ENCODE measurements around the gene CRYBA1.
A peak's percentile ranks its signal among the peaks of the same experiment; 100 is the strongest.
"Not testable (repeated sequence)": the region's sequence is repeated elsewhere in the genome, so short reads cannot be mapped to it uniquely, and the experiment has no call there.

CRYBA1 gene

DNA sequence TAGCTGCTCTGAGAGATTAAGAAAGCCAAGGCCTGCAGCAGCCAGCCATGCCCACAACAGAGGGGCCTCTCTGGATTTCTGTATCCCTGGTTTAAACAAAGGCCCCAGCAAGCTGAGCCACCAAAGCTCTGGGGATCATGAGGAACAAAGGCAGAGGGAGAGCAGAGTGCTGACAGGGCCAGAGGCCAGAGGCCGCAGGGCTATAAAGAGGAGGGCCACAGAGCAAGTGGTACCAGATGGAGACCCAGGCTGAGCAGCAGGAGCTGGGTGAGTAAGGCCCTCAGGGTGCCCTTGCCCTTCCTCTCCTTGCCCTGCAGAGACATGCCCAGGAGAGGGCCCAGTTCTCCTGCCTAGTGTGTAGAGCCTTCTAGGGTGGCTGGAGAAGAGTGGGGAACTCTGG is at the start of gene CRYBA1:
CRYBA1 (plus strand) TSS at position 232 of the 400 bp plus-strand sequence; CDS start at position 237, 5 bp downstream.
- no peak for DNase-seq

- no peak for DNase-seq
These were observed 49.0 kb upstream of the CRYBA1 start for GRCh38 chr17:29197516-29198272.

GRCh38 chr17:29204068-29204804 is 42.4 kb upstream of the CRYBA1 start:
- DNase-seq = not testable (repeated sequence)

DNA sequence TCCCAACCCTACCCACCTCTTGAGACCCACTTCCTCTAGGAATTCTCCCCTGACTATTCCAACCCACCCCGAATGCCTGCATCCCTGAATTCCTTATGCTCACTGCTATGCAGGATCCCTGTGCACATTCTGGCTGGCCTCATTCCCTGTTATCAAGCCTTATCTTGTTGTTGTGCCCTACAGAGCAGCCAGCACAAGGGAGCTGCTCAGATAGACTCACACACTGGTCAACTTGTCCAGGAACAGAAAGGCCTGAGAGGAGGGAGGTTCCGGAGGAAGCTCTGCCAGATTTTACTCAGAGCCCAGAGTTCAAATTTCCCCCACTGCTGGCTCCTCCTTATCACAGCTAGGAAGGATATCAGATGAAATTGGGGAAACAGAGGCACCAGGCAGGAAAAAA is 41.6 kb upstream of the CRYBA1 start:
- DNase-seq = no peak

- DNase-seq = no peak
These were observed 38.7 kb upstream of the CRYBA1 start for GRCh38 chr17:29207975-29208374.

DNA sequence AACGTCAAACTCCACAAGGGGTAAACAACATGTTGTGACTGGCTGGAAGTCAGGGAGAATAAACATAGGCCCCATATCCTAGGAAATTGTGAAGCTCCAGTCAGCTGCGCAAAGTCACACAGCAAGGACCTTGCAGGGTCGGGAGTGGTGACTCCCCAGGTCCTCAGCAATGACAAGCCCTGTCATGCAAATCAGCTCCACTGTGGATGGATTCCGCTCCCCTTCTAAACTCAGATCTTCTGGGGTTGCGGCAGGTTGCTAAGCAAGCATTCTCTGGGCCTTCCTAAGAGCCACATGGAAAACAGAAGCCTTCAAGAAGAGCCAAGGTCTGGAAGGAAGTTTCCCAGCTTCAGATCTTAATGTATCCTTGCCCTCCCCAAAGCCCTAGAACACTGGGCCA is 37.6 kb upstream of the CRYBA1 start:
- no peak for DNase-seq

DNA sequence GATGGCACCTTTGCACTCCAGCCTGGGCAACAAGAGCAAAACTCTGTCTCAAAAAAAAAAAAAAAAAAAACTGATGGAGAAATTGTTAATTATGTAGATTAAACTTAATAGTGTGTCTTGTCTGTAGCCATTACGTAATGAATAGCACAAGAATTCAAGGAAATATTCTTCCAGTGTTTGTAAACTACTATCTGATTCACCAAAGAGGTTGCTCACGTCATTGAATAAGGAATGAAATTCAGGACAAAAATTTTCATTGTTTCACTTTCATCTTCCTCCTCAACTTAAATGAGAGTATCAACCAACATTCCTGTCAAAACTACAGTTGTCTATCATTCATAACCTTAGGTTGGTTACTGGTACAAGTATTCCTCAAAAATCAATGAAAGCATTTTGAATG is 35.8 kb upstream of the CRYBA1 start:
- DNase-seq = no peak

GRCh38 chr17:29212094-29212631 is 34.5 kb upstream of the CRYBA1 start:
- DNase-seq = no peak

- DNase-seq = no peak
These were observed 34.0 kb upstream of the CRYBA1 start for GRCh38 chr17:29212681-29213121.

- no peak for DNase-seq
These were observed 32.2 kb upstream of the CRYBA1 start for GRCh38 chr17:29214215-29215146.

GRCh38 chr17:29215174-29215573 is 31.5 kb upstream of the CRYBA1 start:
- DNase-seq = no peak

- no peak for DNase-seq
These were observed 30.9 kb upstream of the CRYBA1 start for GRCh38 chr17:29215717-29216116.

DNA sequence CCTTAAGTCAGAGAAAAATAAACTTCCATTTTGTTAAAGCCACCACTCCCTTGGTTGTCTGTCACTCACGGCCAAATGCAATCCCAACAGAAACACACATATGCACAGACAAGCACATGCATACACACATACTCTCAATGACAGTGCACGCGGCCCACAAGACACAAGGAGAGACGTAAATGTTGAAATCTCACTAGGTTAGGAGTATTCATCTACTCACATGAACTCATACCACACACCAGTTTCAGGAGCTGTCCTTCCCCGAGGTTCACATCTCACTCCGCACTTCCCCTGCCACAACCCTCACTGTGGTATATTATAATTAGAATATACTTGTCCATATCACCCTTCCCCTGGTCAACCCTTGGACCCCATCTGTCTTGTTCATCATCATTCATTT is 30.5 kb upstream of the CRYBA1 start:
- DNase-seq = no peak

- DNase-seq = no peak
These were observed 29.8 kb upstream of the CRYBA1 start for GRCh38 chr17:29216856-29217255.

DNA sequence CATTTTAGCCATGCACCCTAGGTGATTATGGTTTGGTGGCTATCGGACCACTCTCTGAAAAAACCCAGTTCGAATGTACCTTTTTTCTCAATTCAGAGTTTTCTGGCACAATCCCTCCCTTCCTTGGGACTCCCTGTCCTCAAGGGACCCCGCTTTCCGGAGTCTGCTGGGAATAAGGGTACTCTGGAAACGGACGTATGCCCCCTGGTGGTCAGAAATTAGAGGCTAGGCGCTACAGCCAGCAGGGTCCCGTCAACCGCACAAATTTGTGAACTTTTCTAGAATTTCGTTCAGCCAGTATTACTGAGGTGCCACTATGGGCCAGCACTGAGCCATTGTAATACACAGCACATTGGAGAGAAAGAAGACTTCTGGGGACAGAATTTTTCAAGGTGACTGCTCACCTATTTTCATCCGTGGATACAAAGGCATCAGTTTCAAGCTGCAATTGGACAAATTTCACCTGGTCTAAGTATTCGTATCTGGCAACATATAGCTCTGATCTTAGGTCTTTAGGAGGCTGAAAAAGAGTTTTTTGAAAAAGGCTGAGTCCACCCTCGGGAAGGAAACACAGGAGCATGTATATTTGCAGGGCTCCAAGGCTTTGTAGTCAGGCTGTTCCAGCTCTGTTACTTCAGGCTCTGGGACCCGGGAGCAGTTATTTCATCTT is 27.1 kb upstream of the CRYBA1 start:
- DNase-seq = peak; percentile 25

DNA sequence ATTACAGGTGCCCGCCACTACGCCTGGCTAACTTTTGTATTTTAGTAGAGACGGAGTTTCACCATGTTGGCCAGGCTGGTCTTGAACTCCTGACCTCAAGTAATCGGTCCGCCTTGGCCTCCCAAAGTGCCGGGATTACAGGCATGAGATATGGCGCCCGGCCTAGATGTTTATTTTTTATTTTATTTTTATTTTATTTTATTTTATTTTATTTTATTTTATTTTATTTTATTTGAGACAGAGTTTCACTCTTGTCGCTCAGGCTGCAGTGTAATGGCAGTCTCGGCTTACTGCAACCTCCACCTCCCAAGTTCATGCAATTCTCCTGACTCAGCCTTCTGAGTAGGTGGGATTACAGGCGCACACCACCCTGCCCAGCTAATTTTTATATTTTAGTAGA is 25.3 kb upstream of the CRYBA1 start:
- DNase-seq = not testable (repeated sequence)

DNA sequence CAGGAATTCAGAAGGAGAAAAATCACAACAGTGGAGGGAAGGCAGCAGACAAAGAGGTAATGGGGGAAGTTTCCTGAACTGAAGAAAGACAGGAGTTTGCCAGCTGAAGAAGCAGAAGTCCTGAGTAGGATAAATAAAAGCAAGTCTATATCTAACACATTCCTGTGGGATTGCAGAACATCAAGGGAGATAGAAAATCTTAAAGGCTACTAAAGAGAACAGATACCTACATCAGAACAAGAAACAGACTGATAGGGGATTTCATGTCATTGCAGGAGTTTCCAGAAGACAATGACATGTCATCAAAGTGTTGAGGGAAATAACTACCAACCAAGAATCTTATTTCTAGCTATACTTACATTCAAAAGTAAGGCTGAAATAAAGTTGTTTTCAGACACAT is 21.3 kb upstream of the CRYBA1 start:
- DNase-seq = no peak

- no peak for DNase-seq
These were observed 13.4 kb upstream of the CRYBA1 start for GRCh38 chr17:29233301-29233700.

DNA sequence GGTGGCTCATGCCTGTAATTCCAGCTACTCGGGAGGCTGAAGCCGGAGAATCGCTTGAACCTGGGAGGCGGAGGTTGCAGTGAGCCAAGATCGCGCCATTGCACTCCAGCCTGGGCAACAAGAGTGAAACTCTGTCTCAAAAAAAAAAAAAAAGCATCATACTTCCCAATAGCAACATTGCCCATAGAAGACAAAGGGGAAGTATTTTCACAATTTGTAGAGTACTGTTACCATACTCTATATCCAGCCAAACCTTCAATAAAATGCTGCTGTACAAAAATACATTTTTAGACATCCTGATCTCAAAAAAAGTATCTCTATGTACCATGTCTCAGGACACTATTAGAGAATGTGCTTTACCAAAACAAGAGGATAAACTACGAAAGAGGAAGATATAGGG is 11.7 kb upstream of the CRYBA1 start:
- DNase-seq = not testable (repeated sequence)

- DNase-seq = no peak
These were observed 10.8 kb upstream of the CRYBA1 start for GRCh38 chr17:29235904-29236303.

- no peak for DNase-seq
These were observed 9.1 kb upstream of the CRYBA1 start for GRCh38 chr17:29237476-29238132.

Data from NCI-H2029 treated with DMSO at 0.1 percent for 48 hours (cell line).